ENCODE data around the gene GMDS. TPM values are rescaled to one million over a fixed set of nuclear protein-coding genes. Genes with fewer than 3 reads are reported as not detected.
A peak's percentile ranks its signal among the peaks of the same experiment; 100 is the strongest.

Gene GMDS
- total and polyA plus RNA-seq, 2 of the 13 experiments (the other 11 are each of a cell fraction or from before 2014, with no cell fraction given) = 64.4 to 112 TPM

- H3K9me3 ChIP-seq (ENCODE audit: low read length) = no peaks in the 10 kb centered on the region
- no peaks in the 10 kb centered on the region for H3K4me1 ChIP-seq (ENCODE audit: insufficient read depth, low read length)
- no peak for DNase-seq (ENCODE audit: low spot score)
- no peaks in the 10 kb centered on the region for H3K27me3 ChIP-seq (ENCODE audit: control insufficient read depth in 1 of 2, insufficient read depth in 2 of 2, low read length in 2 of 2)
- H2AFZ ChIP-seq (ENCODE audit: low read length) = no peak overlapping the region
- no peak overlapping the region for H3K9ac ChIP-seq (ENCODE audit: insufficient read depth, low read depth, low read length)
- 96% methylated on average over 5 of the region's 5 CpGs for WGBS (ENCODE audit: low lambda C conversion rate)
- POLR2A ChIA-PET = no interaction called here
- H3K4me3 ChIP-seq (replicated peaks in 1 of 3; ENCODE audit: insufficient read depth in 1 of 3, low read depth in 2 of 3, low read length in 3 of 3) = no peak overlapping the region
- H3K36me3 ChIP-seq (replicated peaks in 1 of 2; ENCODE audit: control insufficient read depth in 1 of 2, insufficient read depth in 2 of 2, low read length in 2 of 2) = peaks cover 6 to 64% of the 10 kb centered on the region in 2 experiments
- peaks cover 9% of the 10 kb centered on the region; the same call in 1 of the 2 replicates for H4K20me1 ChIP-seq (ENCODE audit: insufficient read depth, low read length)
- intact Hi-C loops (cut with micrococcal nuclease; ENCODE audit: unreplicated experiment) (loop anchor here (10.0 kb wide), 2 partner anchors 245 to 315 kb away; no protein-coding TSS in a partner anchor), in situ Hi-C loops (cut with HindIII; ENCODE audit: extremely low pct_ligation_motif_present, low pct_unique_long_range_greater_than_20kb) (loop anchor here (5.0 kb wide), 1 partner anchor 502 kb away; the partner anchor contains the start of gene FOXC1)
- CTCF ChIA-PET (ENCODE audit: low intra/inter-chr PET ratio, low total read pairs) = no interaction called here
- BruUV-seq (replicated peaks) = no TSS peak
- no peak for FAIRE-seq
- no peak overlapping the region for H3K4me2 ChIP-seq (ENCODE audit: low read depth, low read length)
- peaks cover 35% of the 10 kb centered on the region for H3K79me2 ChIP-seq (ENCODE audit: insufficient read depth, low read length)
- ATAC-seq = no peak; the same call in 1 of the 3 replicates
- TF ChIP-seq ZSCAN21 (CRISPR knock-in tag; IDR thresholded peaks at IDR 0.05; ENCODE audit: borderline replicate concordance) (no peak), RBM22 (optimal IDR thresholded peaks at IDR 0.05; ENCODE audit: low read length) (peak; percentile 80), ZBTB14 (CRISPR knock-in tag; IDR thresholded peaks at IDR 0.05) (no peak)
- no peak overlapping the region for H3K27ac ChIP-seq (ENCODE audit: extremely low read length, insufficient read depth, low read length)
These were observed 135.6 kb downstream of the GMDS start for GRCh38 chr6:2109796-2110195.

- peaks cover 6 to 58% of the 10 kb centered on the region in 2 experiments for H3K36me3 ChIP-seq (replicated peaks in 1 of 2; ENCODE audit: control insufficient read depth in 1 of 2, insufficient read depth in 2 of 2, low read length in 2 of 2)
- POLR2A ChIA-PET = no interaction called here
- BruUV-seq (replicated peaks) = no TSS peak
- ATAC-seq (peak; percentile 68), DNase-seq (ENCODE audit: low spot score) (peak; percentile 20), FAIRE-seq (no peak)
- TF ChIP-seq SIX4 (CRISPR knock-in tag; IDR thresholded peaks at IDR 0.05) (peak; percentile 87), SIX1 (CRISPR knock-in tag; IDR thresholded peaks at IDR 0.05; ENCODE audit: borderline replicate concordance) (peak; percentile 92), LCORL (IDR thresholded peaks at IDR 0.05) (peak; percentile 86), LCORL (CRISPR knock-in tag; IDR thresholded peaks at IDR 0.05) (no peak), ZMYM3 (CRISPR knock-in tag; IDR thresholded peaks at IDR 0.05) (no peak)
- in situ Hi-C loops (cut with HindIII; ENCODE audit: extremely low pct_ligation_motif_present, low pct_unique_long_range_greater_than_20kb) (loop anchor here (5.0 kb wide), 1 partner anchor 502 kb away; the partner anchor contains the start of gene FOXC1), intact Hi-C loops (cut with micrococcal nuclease; ENCODE audit: unreplicated experiment) (loop anchor here (10.0 kb wide), 2 partner anchors 246 to 314 kb away; no protein-coding TSS in a partner anchor)
- peaks cover 34% of the 10 kb centered on the region for H3K79me2 ChIP-seq (ENCODE audit: insufficient read depth, low read length)
- no peak overlapping the region for H3K4me2 ChIP-seq (ENCODE audit: low read depth, low read length)
- peaks cover 17% of the 10 kb centered on the region; the same call in 1 of the 2 replicates for H4K20me1 ChIP-seq (ENCODE audit: insufficient read depth, low read length)
- H3K9ac ChIP-seq (ENCODE audit: insufficient read depth, low read depth, low read length) = no peak overlapping the region
- H3K27me3 ChIP-seq (ENCODE audit: control insufficient read depth in 1 of 2, insufficient read depth in 2 of 2, low read length in 2 of 2) = no peaks in the 10 kb centered on the region
- H3K4me1 ChIP-seq (ENCODE audit: insufficient read depth, low read length) = peaks cover 5% of the 10 kb centered on the region
- H3K27ac ChIP-seq (ENCODE audit: extremely low read length, insufficient read depth, low read length) = no peak overlapping the region
- no peaks in the 10 kb centered on the region for H3K9me3 ChIP-seq (ENCODE audit: low read length)
- CTCF ChIA-PET (ENCODE audit: low intra/inter-chr PET ratio, low total read pairs) = no interaction called here
- WGBS (ENCODE audit: low lambda C conversion rate) = 96% methylated on average over 9 of the region's 9 CpGs
- H2AFZ ChIP-seq (ENCODE audit: low read length) = no peak overlapping the region
- no peak overlapping the region for H3K4me3 ChIP-seq (replicated peaks in 1 of 3; ENCODE audit: insufficient read depth in 1 of 3, low read depth in 2 of 3, low read length in 3 of 3)
These were observed 136.6 kb downstream of the GMDS start for GRCh38 chr6:2108700-2109306.
